SK-N-SH treated with all-trans-retinoic acid at 6 μM for 48 hours (cell line): ENCODE measurements around the gene TMEM212.
"Not testable (repeated sequence)": the region's sequence is repeated elsewhere in the genome, so short reads cannot be mapped to it uniquely, and the experiment has no call there.

Source experiments
- ATAC-seq: fragments of 200-7000 bp; cut with Tn5 transposase; 3 replicates; pipeline ENCODE4 v1.9.1; 2020; ENCODE audit warnings: mild to moderate bottlenecking, moderate library complexity
- ARNTL ChIP-seq: fragments of 450-650 bp; formaldehyde crosslinking; IDR thresholded peaks from 2 replicates; pipeline ENCODE4 v1.5.0; 2020; ENCODE audit warnings: low read depth, mild to moderate bottlenecking, moderate library complexity, borderline replicate concordance
- BACH2 ChIP-seq: fragments of 250-450 bp; sonication (Bioruptor Pico); IDR thresholded peaks from 2 replicates; pipeline ENCODE4 v1.9.0; 2021; ENCODE audit warnings: mild to moderate bottlenecking, borderline replicate concordance
- CSDC2 ChIP-seq: fragments of 250-450 bp; sonication (Bioruptor Pico); IDR thresholded peaks from 2 replicates; pipeline ENCODE4 v1.5.0; 2020; ENCODE audit warnings: mild to moderate bottlenecking, moderate library complexity
- CSRNP3 ChIP-seq: fragments of 250-450 bp; sonication (Bioruptor Pico); IDR thresholded peaks from 2 replicates; pipeline ENCODE4 v1.5.1; 2021; ENCODE audit warnings: mild to moderate bottlenecking, moderate library complexity
- ESRRG ChIP-seq: fragments of 250-450 bp; sonication (Bioruptor Pico); IDR thresholded peaks from 2 replicates; pipeline ENCODE4 v1.6.1; 2021; ENCODE audit warnings: mild to moderate bottlenecking
- GLIS3 ChIP-seq: fragments of 250-450 bp; sonication (Bioruptor Pico); IDR thresholded peaks from 2 replicates; pipeline ENCODE4 v1.5.0; 2020; ENCODE audit warnings: mild to moderate bottlenecking, moderate library complexity
- OSR1 ChIP-seq: fragments of 250-450 bp; sonication (Bioruptor Pico); IDR thresholded peaks from 2 replicates; pipeline ENCODE4 v1.8.0; 2022; ENCODE audit warnings: moderate library complexity, mild to moderate bottlenecking, inconsistent platforms
- PATZ1 ChIP-seq: fragments of 250-450 bp; sonication (Bioruptor Pico); IDR thresholded peaks from 2 replicates; pipeline ENCODE4 v1.8.0; 2020; ENCODE audit warnings: mild to moderate bottlenecking, moderate library complexity, borderline replicate concordance
- POU6F1 ChIP-seq: fragments of 250-450 bp; sonication (Bioruptor Pico); IDR thresholded peaks from 2 replicates; pipeline ENCODE4 v1.8.0; 2021; ENCODE audit warnings: low read depth, mild to moderate bottlenecking, moderate library complexity, borderline replicate concordance
- PPARA ChIP-seq: fragments of 250-450 bp; sonication (Bioruptor Pico); IDR thresholded peaks from 2 replicates; pipeline ENCODE4 v1.5.0; 2020; ENCODE audit warnings: mild to moderate bottlenecking, borderline replicate concordance
- RARB ChIP-seq: fragments of 250-450 bp; sonication (Bioruptor Pico); IDR thresholded peaks from 2 replicates; pipeline ENCODE4 v1.8.0; 2021; ENCODE audit warnings: mild to moderate bottlenecking, moderate library complexity
- SNAI2 ChIP-seq: fragments of 250-450 bp; sonication (Bioruptor Pico); IDR thresholded peaks from 2 replicates; pipeline ENCODE4 v1.5.0; 2020; ENCODE audit warnings: mild to moderate bottlenecking, moderate library complexity
- TCF4 ChIP-seq: fragments of 250-450 bp; sonication (Bioruptor Pico); IDR thresholded peaks from 2 replicates; pipeline ENCODE4 v1.8.0; 2021; ENCODE audit warnings: mild to moderate bottlenecking, moderate library complexity, borderline replicate concordance
- TOX ChIP-seq: fragments of 250-450 bp; sonication (Bioruptor Pico); IDR thresholded peaks from 2 replicates; pipeline ENCODE4 v1.8.0; 2021; ENCODE audit warnings: mild to moderate bottlenecking, moderate library complexity, borderline replicate concordance
- ZC3H10 ChIP-seq: fragments of 250-450 bp; sonication (Bioruptor Pico); IDR thresholded peaks from 2 replicates; pipeline ENCODE4 v1.5.1; 2021; ENCODE audit warnings: mild to moderate bottlenecking, moderate library complexity
- ZFP3 ChIP-seq: fragments of 250-450 bp; sonication (Bioruptor Pico); IDR thresholded peaks from 2 replicates; pipeline ENCODE4 v1.5.0; 2020; ENCODE audit warnings: mild to moderate bottlenecking, moderate library complexity
- ZFP30 ChIP-seq: fragments of 450-650 bp; formaldehyde crosslinking; IDR thresholded peaks from 2 replicates; pipeline ENCODE4 v1.5.0; 2022; ENCODE audit warnings: mild to moderate bottlenecking, moderate library complexity
- ZNF565 ChIP-seq: fragments of 450-650 bp; formaldehyde crosslinking; conservative IDR thresholded peaks from 2 replicates; pipeline ENCODE4 v1.5.0; 2020; ENCODE audit warnings: low read depth, mild to moderate bottlenecking, moderate library complexity
- ZNF70 ChIP-seq: fragments of 450-650 bp; formaldehyde crosslinking; IDR thresholded peaks from 2 replicates; pipeline ENCODE4 v1.5.0; 2020; ENCODE audit warnings: mild to moderate bottlenecking, moderate library complexity
- ZNF8 ChIP-seq: fragments of 450-650 bp; formaldehyde crosslinking; IDR thresholded peaks from 2 replicates; pipeline ENCODE4 v1.5.0; 2020; ENCODE audit warnings: mild to moderate bottlenecking, moderate library complexity

The TMEM212 gene

GRCh38 chr3:171813897-171814460 is 29.2 kb upstream of the TMEM212 start:
- TF ChIP-seq RARB (no peak), ZC3H10 (CRISPR knock-in tag) (no peak), GLIS3 (no peak), POU6F1 (no peak), BACH2 (CRISPR knock-in tag) (no peak), CSDC2 (no peak), ESRRG (CRISPR knock-in tag) (no peak), CSRNP3 (no peak), PPARA (no peak), TCF4 (CRISPR knock-in tag) (no peak), SNAI2 (CRISPR knock-in tag) (no peak), PATZ1 (CRISPR knock-in tag) (no peak), ZNF565 (CRISPR knock-in tag) (no peak), ZFP30 (no peak), OSR1 (CRISPR knock-in tag) (no peak)
- no peak for ATAC-seq

- ATAC-seq: not testable (repeated sequence)
These were observed 28.5 kb upstream of the TMEM212 start for GRCh38 chr3:171814662-171815061.

- TF ChIP-seq TOX: no peak
- TF ChIP-seq PPARA: no peak
- no peak for TF ChIP-seq SNAI2 (CRISPR knock-in tag)
- no peak for TF ChIP-seq ARNTL
- TF ChIP-seq ZNF8 (CRISPR knock-in tag): no peak
- no peak for TF ChIP-seq ZNF70 (CRISPR knock-in tag)
- no peak for TF ChIP-seq TCF4 (CRISPR knock-in tag)
- no peak for TF ChIP-seq POU6F1
- TF ChIP-seq ZFP30: no peak
- TF ChIP-seq ZC3H10 (CRISPR knock-in tag): no peak
- no peak for TF ChIP-seq GLIS3
- no peak for TF ChIP-seq CSDC2
- no peak for TF ChIP-seq RARB
- no peak for TF ChIP-seq ESRRG (CRISPR knock-in tag)
- no peak for TF ChIP-seq ZFP3 (CRISPR knock-in tag)
- TF ChIP-seq ZNF565 (CRISPR knock-in tag): no peak
- TF ChIP-seq PATZ1 (CRISPR knock-in tag): no peak
- TF ChIP-seq CSRNP3: no peak
- no peak for ATAC-seq
These were observed 27.1 kb upstream of the TMEM212 start for GRCh38 chr3:171815973-171816595.
